H1 (cell line): ENCODE measurements around the gene PLP2. TPM values are rescaled to one million over a fixed set of nuclear protein-coding genes. Genes with fewer than 3 reads are reported as not detected.

Source experiments
- CTCF ChIA-PET: fragments of 300-600 bp; sonication (Branson Sonifier 250); formaldehyde crosslinking; loops from one replicate; lab custom pipeline; 2021; ENCODE audit not compliant: partially characterized antibody; lab: Charles Lee
- POLR2A ChIA-PET: fragments of 300-600 bp; sonication (Branson Sonifier 250); formaldehyde crosslinking; loops from one replicate; lab custom pipeline; 2021; ENCODE audit warnings: inconsistent platforms; ENCODE audit not compliant: partially characterized antibody; lab: Charles Lee
- DNase-seq, 2 experiments: peaks; one replicate each; pipeline versions ENCODE4 v3.0.0 to v3.0.0-alpha.2; 2010 to 2022; ENCODE audit warnings: low spot score in 2 of 2, low read depth in 1 of 2, mixed read lengths in 1 of 2
- FAIRE-seq: peaks from 2 replicates; lab custom pipeline; 2011; peaks lifted over from hg19 to GRCh38; lab: Jason Lieb, UNC
- H2AFZ ChIP-seq: 2 replicates; pipeline ENCODE4 v1.8.1; 2012; ENCODE audit warnings: low read length, inconsistent platforms
- H2AK5ac ChIP-seq: 2 replicates; pipeline ENCODE4 v1.6.1; 2013; ENCODE audit warnings: low read depth, low read length
- H2BK120ac ChIP-seq: replicated peaks from 2 replicates; pipeline ENCODE3; 2013; ENCODE audit warnings: low read depth, low read length, inconsistent platforms
- H2BK12ac ChIP-seq: 2 replicates; pipeline ENCODE4 v1.6.1; 2013; ENCODE audit warnings: low read depth, low read length
- H2BK15ac ChIP-seq: 2 replicates; pipeline ENCODE4 v1.6.1; 2013; ENCODE audit warnings: low read length
- H2BK20ac ChIP-seq: 2 replicates; pipeline ENCODE4 v1.6.1; 2013; ENCODE audit warnings: low read length
- H2BK5ac ChIP-seq: 2 replicates; pipeline ENCODE4 v1.6.1; 2013; ENCODE audit warnings: low read depth, low read length
- H3K14ac ChIP-seq: 2 replicates; pipeline ENCODE4 v1.6.1; 2013; ENCODE audit warnings: inconsistent platforms; ENCODE audit not compliant: insufficient read length
- H3K18ac ChIP-seq: 2 replicates; pipeline ENCODE4 v1.6.1; 2013; ENCODE audit warnings: low read length; ENCODE audit errors: extremely low read depth
- H3K23ac ChIP-seq: 2 replicates; pipeline ENCODE4 v1.6.1; 2013; ENCODE audit warnings: inconsistent platforms; ENCODE audit not compliant: insufficient read length
- H3K23me2 ChIP-seq: 2 replicates; pipeline ENCODE4 v1.6.1; 2013; ENCODE audit warnings: low read depth, low read length
- H3K27ac ChIP-seq: 2 replicates; pipeline ENCODE4 v1.6.1; 2011; ENCODE audit warnings: low read depth, low read length, inconsistent platforms
- H3K27me3 ChIP-seq, 4 experiments: replicated peaks in 1 of 4; 1 replicate in 1 of 4; 2 replicates in 3 of 4; pipeline versions ENCODE4 v1.6.1 to v1.8.1; 2011 to 2013; ENCODE audit warnings: low read length in 3 of 4, mild to moderate bottlenecking in 3 of 4, inconsistent platforms in 2 of 4, mixed read lengths in 2 of 4, moderate library complexity in 1 of 4; ENCODE audit not compliant: control insufficient read depth in 3 of 4, insufficient read depth in 3 of 4; ENCODE audit errors: extremely low read depth in 1 of 4
- H3K36me3 ChIP-seq, 4 experiments: 2 replicates each; pipeline versions ENCODE4 v1.6.1 to v1.8.1; 2011 to 2013; ENCODE audit warnings: mild to moderate bottlenecking in 4 of 4, low read length in 3 of 4, moderate library complexity in 2 of 4, control low read depth in 1 of 4, inconsistent platforms in 1 of 4; ENCODE audit not compliant: insufficient read depth in 4 of 4, control insufficient read depth in 2 of 4
- H3K4ac ChIP-seq: replicated peaks from 2 replicates; pipeline ENCODE3; 2013; ENCODE audit warnings: low read length, low read depth, mixed read lengths, inconsistent platforms; ENCODE audit not compliant: insufficient read length
- H3K4me1 ChIP-seq, 4 experiments: replicated peaks in 1 of 4; 1 replicate in 1 of 4; 2 replicates in 3 of 4; pipeline versions ENCODE4 v1.6.1 to v1.8.1; 2011 to 2013; ENCODE audit warnings: low read length in 3 of 4, inconsistent platforms in 2 of 4, mixed read lengths in 1 of 4; ENCODE audit not compliant: insufficient read depth in 4 of 4, control insufficient read depth in 3 of 4
- H3K4me2 ChIP-seq, 2 experiments: 2 replicates each; pipeline versions ENCODE4 v1.6.1 to v1.8.1; 2011 to 2013; ENCODE audit warnings: low read depth in 2 of 2, low read length in 2 of 2, control low read depth in 1 of 2, inconsistent platforms in 1 of 2, mild to moderate bottlenecking in 1 of 2; ENCODE audit not compliant: insufficient read depth in 1 of 2
- H3K4me3 ChIP-seq, 4 experiments: fragments of 200-600, 300-600 bp in 1 of 4; sonication (generic), shearing (Covaris generic), sonication (Bioruptor Twin) in 1 of 4; 2 replicates each; pipeline versions ENCODE4 v1.5.1 to v1.8.1; 2011 to 2016; ENCODE audit warnings: low read length in 4 of 4, low read depth in 3 of 4, control low read depth in 2 of 4, inconsistent platforms in 2 of 4, mild to moderate bottlenecking in 2 of 4, mixed read lengths in 1 of 4, moderate library complexity in 1 of 4; ENCODE audit not compliant: insufficient read depth in 2 of 4; ENCODE audit errors: extremely low read depth in 1 of 4
- H3K56ac ChIP-seq: replicated peaks from 2 replicates; pipeline ENCODE3; 2013; ENCODE audit warnings: low read depth, mild to moderate bottlenecking, mixed read lengths, low read length, inconsistent platforms; ENCODE audit not compliant: insufficient read length
- H3K79me1 ChIP-seq: 2 replicates; pipeline ENCODE4 v1.6.1; 2013; ENCODE audit warnings: low read depth, low read length, control low read depth
- H3K79me2 ChIP-seq, 2 experiments: 2 replicates each; pipeline versions ENCODE4 v1.6.1 to v1.8.1; 2012 to 2013; ENCODE audit warnings: low read length in 2 of 2, mild to moderate bottlenecking in 2 of 2, inconsistent platforms in 1 of 2; ENCODE audit not compliant: insufficient read depth in 2 of 2, control insufficient read depth in 1 of 2
- H3K9ac ChIP-seq, 4 experiments: replicated peaks in 1 of 4; 1 replicate in 1 of 4; 2 replicates in 3 of 4; pipeline versions ENCODE4 v1.6.1 to v1.8.1; 2011 to 2013; ENCODE audit warnings: low read depth in 3 of 4, low read length in 3 of 4, control low read depth in 2 of 4, mild to moderate bottlenecking in 2 of 4, moderate library complexity in 2 of 4, inconsistent platforms in 1 of 4; ENCODE audit errors: extremely low read depth in 1 of 4
- H3K9me3 ChIP-seq, 2 experiments: 2 replicates each; pipeline versions ENCODE4 v1.6.1 to v1.8.1; 2012 to 2013; ENCODE audit warnings: mild to moderate bottlenecking in 2 of 2, moderate library complexity in 2 of 2, control low read depth in 1 of 2, inconsistent platforms in 1 of 2, low read depth in 1 of 2, low read length in 1 of 2, mixed read lengths in 1 of 2; ENCODE audit not compliant: insufficient read depth in 2 of 2
- H4K20me1 ChIP-seq, 2 experiments: replicated peaks in 1 of 2; 2 replicates each; pipeline versions ENCODE3 to v1.8.1; 2011 to 2013; ENCODE audit warnings: inconsistent platforms in 2 of 2, low read length in 2 of 2, mild to moderate bottlenecking in 1 of 2; ENCODE audit not compliant: insufficient read depth in 2 of 2, control insufficient read depth in 1 of 2
- H4K5ac ChIP-seq: 2 replicates; pipeline ENCODE4 v1.6.1; 2013; ENCODE audit warnings: low read length, low read depth, mixed read lengths, inconsistent platforms; ENCODE audit not compliant: insufficient read length
- H4K8ac ChIP-seq: 2 replicates; pipeline ENCODE4 v1.8.0; 2013; ENCODE audit warnings: mild to moderate bottlenecking, moderate library complexity, low read length, inconsistent platforms; ENCODE audit not compliant: insufficient read depth; ENCODE audit errors: extremely low read depth
- H4K91ac ChIP-seq: replicated peaks from 2 replicates; pipeline ENCODE3; 2013; ENCODE audit warnings: low read length, mixed read lengths, inconsistent platforms; ENCODE audit not compliant: insufficient read length
- CBX5 ChIP-seq: fragments of 300-800, 300-1000 bp; sonication (generic); IDR thresholded peaks from 2 replicates; pipeline ENCODE4 v1.7.1; 2016; ENCODE audit warnings: antibody characterized with exemption, low read length, low read depth
- EGR1 ChIP-seq: IDR thresholded peaks from 2 replicates; pipeline ENCODE4 v1.6.1; 2011; ENCODE audit warnings: low read depth, low read length, borderline replicate concordance
- FOSL1 ChIP-seq: IDR thresholded peaks from 2 replicates; pipeline ENCODE4 v1.6.1; 2011; ENCODE audit warnings: mild to moderate bottlenecking, low read depth, low read length, moderate library complexity; ENCODE audit not compliant: insufficient read depth
- JUND ChIP-seq: IDR thresholded peaks from 2 replicates; pipeline ENCODE4 v1.6.1; 2011; ENCODE audit warnings: mild to moderate bottlenecking, improper control_type of control experiment, low read length
- KDM1A ChIP-seq: fragments of 200-600, 300-600 bp; sonication (generic); IDR thresholded peaks from 2 replicates; pipeline ENCODE4 v1.7.1; 2016; ENCODE audit warnings: mild to moderate bottlenecking, low read length, borderline replicate concordance
- POLR2AphosphoS5 ChIP-seq: IDR thresholded peaks from 2 replicates; pipeline ENCODE4 v1.6.1; 2011; ENCODE audit warnings: low read depth, low read length
- RNF2 ChIP-seq: fragments of 200-900, 300-1000 bp; sonication (generic); IDR thresholded peaks from 2 replicates; pipeline ENCODE4 v1.7.1; 2016; ENCODE audit warnings: borderline replicate concordance, low read depth, mild to moderate bottlenecking, antibody characterized with exemption, low read length; ENCODE audit not compliant: poor library complexity, severe bottlenecking; ENCODE audit errors: missing control alignments
- SIN3A ChIP-seq, 2 experiments: IDR thresholded peaks in 1 of 2; conservative IDR thresholded peaks in 1 of 2; 2 replicates each; pipeline ENCODE4 v1.6.1; 2011 to 2012; ENCODE audit warnings: low read length in 2 of 2, improper control_type of control experiment in 1 of 2, low read depth in 1 of 2, mild to moderate bottlenecking in 1 of 2
- SIX5 ChIP-seq: IDR thresholded peaks from 2 replicates; pipeline ENCODE4 v1.6.1; 2011; ENCODE audit warnings: mild to moderate bottlenecking, low read depth, low read length
- TBP ChIP-seq: IDR thresholded peaks from 2 replicates; pipeline ENCODE4 v1.6.1; 2011; ENCODE audit warnings: low read depth, low read length, improper control_type of control experiment
- WGBS, 2 experiments: shearing (Covaris generic) in 1 of 2; methylation state at CpG; one replicate each; pipeline versions ENCODE4 v1.1.6 to v1.1.7; 2013 to 2015; ENCODE audit warnings: low lambda C conversion rate in 2 of 2, mixed read lengths in 2 of 2, inconsistent platforms in 1 of 2, low coverage in 1 of 2, missing lambda C conversion rate in 1 of 2; ENCODE audit not compliant: insufficient replicate concordance in 2 of 2, insufficient coverage in 1 of 2, insufficient read length in 1 of 2; ENCODE audit errors: extremely low coverage in 1 of 2, missing lambda C conversion rate in 1 of 2; 5-methylcytosine and 5-hydroxymethylcytosine counted together
- polyA plus RNA-seq, 7 experiments: library from polyadenylated mRNA; depleted of rRNA in 3 of 7; stranded (reverse) in 5 of 7; unstranded in 2 of 7; fragments of >200 nt in 5 of 7; fragments of 200-250 nt in 2 of 7; gene quantifications; 1 replicate in 5 of 7; 2 replicates in 1 of 7; 4 replicates in 1 of 7; pipeline versions ENCODE4 v1.2.1 to v1.2.3, GENCODE V29; 2011 to 2013; ENCODE audit warnings: missing spikeins in 2 of 7, mixed read lengths in 2 of 7
- total RNA-seq: library from RNA; stranded (reverse); fragmentation: NEBNext Ultra II Directional; extraction: Animal tissue kit (Norgen Biotek cat#: 25700); gene quantifications from 2 replicates; pipeline ENCODE4 v1.2.1, GENCODE V29; 2021

Gene PLP2
- total and polyA plus RNA-seq, 2 of the 8 experiments (the other 6 are each of a cell fraction or from before 2014, with no cell fraction given): 10.3 to 23.4 TPM

GRCh38 chrX:49221868-49222267 is 50.2 kb downstream of the PLP2 start:
- no peak overlapping the region for H3K23ac ChIP-seq
- no peak overlapping the region for H3K9ac ChIP-seq
- no peak overlapping the region for H3K56ac ChIP-seq
- DNase-seq: no peak
- no peak for FAIRE-seq
- H3K27ac ChIP-seq: no peak overlapping the region
- H2BK15ac ChIP-seq: no peak overlapping the region
- H2AK5ac ChIP-seq: no peak overlapping the region
- no peak overlapping the region for H2BK12ac ChIP-seq
- no peak overlapping the region for H2BK5ac ChIP-seq
- no peak overlapping the region for H2BK20ac ChIP-seq
- H4K20me1 ChIP-seq: no peaks in the 10 kb centered on the region
- no peaks in the 10 kb centered on the region for H3K4me1 ChIP-seq
- no peak overlapping the region for H2AFZ ChIP-seq
- no peaks in the 10 kb centered on the region for H3K79me1 ChIP-seq
- no peak overlapping the region for H3K4me2 ChIP-seq
- no peak overlapping the region for H2BK120ac ChIP-seq
- no peak overlapping the region for H4K5ac ChIP-seq
- H3K23me2 ChIP-seq: peaks cover 4% of the 10 kb centered on the region; the same call in 1 of the 2 replicates
- H3K4ac ChIP-seq: no peak overlapping the region
- H3K14ac ChIP-seq: no peak overlapping the region
- WGBS, 2 experiments: 80% methylated on average over 2 of the region's 2 CpGs; no CpG with 5 or more reads in 1 of the 2 experiments
- no peaks in the 10 kb centered on the region for H3K27me3 ChIP-seq
- no peaks in the 10 kb centered on the region for H3K36me3 ChIP-seq
- no peaks in the 10 kb centered on the region for H3K9me3 ChIP-seq
- CTCF ChIA-PET: interaction anchor here (0.6 kb wide), 1 partner anchor 258 kb away, joined by 5 read pairs; no protein-coding TSS in a partner anchor
- no peak overlapping the region for H3K4me3 ChIP-seq
- H4K8ac ChIP-seq: no peak overlapping the region
- H3K79me2 ChIP-seq: no peaks in the 10 kb centered on the region
- H3K18ac ChIP-seq: no peak overlapping the region
- no peak for TF ChIP-seq FOSL1
- no peak for TF ChIP-seq JUND
- no peak for TF ChIP-seq EGR1
- TF ChIP-seq SIN3A (conservative IDR thresholded peaks at IDR 0.05 in 1 of 2, IDR thresholded peaks at IDR 0.05 in 1 of 2; ENCODE audit: low read depth in 1 of 2, low read length in 2 of 2): no peak
- no peak for TF ChIP-seq POLR2AphosphoS5
- TF ChIP-seq KDM1A: no peak
- no peak for TF ChIP-seq CBX5
- TF ChIP-seq TBP: no peak
- TF ChIP-seq RNF2: no peak
- TF ChIP-seq SIX5: no peak
- POLR2A ChIA-PET: no interaction called here
- H4K91ac ChIP-seq: no peak overlapping the region
